CD4-positive, alpha-beta T cell treated with Interleukin-17A for 1 hour (primary cell): ENCODE measurements around the gene HARS1.
A peak's percentile ranks its signal among the peaks of the same experiment; 100 is the strongest.
"Not testable (repeated sequence)": the region's sequence is repeated elsewhere in the genome, so short reads cannot be mapped to it uniquely, and the experiment has no call there.

Experiments used
- DNase-seq: peaks from one replicate; pipeline ENCODE4 v3.0.0-alpha.2; 2020

HARS1 gene

DNA sequence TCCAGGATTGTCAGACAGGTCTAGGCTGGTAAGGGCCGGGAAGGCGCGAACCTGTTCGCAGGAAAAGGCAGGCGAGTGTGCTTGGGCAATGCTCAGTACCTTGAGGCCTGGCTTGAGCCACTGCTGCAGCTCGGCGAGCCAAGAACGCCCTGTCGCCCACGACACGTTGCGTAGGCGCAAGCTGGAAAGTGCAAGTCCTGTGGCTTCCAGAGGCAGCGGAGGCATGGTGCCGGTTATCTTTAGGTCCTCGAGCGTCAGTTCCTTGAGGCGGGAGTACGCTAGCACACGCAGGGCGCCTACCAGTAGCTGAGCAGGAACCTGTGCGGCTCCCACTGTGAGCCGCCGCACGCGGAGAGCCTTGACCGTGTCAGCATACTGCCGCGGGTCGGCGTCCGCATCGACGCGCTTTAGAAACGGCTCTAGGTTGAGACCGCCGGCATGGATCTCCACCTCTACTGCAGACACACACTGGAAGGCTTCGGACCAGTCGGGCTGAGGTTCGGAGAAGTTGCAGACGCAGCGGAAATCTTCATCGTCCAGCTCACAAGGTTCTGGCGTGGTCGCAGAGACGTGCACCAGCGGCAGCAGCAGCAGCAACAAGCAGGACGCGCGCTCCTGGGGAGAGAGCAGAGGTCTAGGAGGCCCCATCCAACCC, 58.7 kb downstream of the HARS1 start:
- DNase-seq = peak; percentile 58

DNA sequence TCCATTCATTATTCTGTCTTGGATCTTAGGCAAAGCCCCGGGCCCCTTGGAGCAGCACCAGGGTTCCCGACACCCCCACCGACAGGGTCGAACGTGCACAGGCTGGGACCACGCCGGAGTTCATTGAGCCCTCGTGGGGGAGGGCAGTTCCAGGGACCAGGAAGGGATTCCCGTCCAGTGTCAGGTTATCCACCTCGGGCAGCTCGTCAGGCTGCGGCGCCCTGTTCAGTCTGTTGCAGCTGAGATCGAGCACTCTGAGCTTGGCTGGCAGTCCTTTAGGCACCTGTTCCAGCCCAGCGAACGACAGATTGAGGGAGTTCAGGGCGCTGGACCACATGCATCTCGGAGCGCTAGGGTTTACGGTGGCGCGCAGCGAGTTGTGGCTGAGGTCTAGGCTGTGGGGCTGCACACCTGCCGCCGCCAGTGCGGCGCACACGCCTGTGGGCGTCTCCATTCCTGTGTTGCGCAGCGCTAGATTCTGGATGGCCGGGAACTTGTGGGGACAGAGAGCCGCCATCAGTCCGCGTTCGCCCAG, 59.3 kb downstream of the HARS1 start:
- peak; percentile 31 for DNase-seq

DNA sequence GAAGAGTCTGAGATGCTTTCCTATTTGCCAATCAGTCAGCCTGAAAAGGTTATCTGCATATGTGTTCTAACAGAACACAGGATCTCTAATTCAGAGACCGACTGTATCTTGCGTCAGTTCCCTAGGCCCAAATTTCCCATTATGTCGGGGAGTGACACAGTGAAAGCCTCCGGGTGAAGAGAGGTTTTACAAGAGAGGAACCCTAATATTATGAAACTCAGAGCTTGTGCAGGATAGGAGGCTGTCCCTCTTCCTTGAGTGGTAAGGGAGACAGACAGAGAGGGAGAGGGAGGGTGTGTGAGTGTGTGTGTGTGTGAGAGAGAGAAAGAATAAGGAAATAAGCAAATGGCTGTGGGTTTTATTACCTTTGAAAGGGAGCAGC, 60.1 kb downstream of the HARS1 start:
- no peak for DNase-seq

DNA sequence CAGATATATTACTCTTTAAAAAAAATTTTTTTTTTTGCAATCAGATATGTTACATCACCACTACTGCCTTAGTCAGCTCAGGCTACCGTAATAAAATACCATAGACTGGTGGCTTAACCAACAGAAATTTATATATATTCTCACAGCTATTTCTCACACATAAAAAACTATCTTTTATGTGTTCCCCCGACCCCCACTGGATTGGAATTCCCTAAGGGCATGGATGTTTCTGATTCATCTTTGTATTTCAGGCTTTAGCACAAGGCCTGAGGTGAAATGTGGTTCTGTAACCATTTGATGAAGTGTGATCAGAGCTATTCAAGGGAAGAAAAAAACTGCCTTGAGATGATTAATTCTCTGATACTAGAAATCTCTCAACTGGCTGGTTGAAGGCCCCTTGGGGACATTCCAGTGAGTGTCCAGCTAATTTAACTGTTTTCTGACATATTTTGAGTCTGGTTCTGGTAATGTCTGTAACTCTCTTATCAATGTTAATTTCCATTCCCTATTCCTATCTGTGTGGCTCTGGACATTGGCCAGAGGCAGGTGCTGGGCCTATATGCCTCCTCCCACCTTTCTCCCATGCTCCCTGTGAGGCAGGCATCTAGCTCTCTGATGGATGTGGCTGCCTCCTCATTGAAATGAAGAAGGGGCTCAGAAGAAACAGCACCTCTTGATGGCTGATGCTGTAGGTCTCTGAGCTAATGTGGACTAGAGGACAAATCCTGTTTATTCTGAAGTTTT, 60.7 kb downstream of the HARS1 start:
- no peak for DNase-seq

DNA sequence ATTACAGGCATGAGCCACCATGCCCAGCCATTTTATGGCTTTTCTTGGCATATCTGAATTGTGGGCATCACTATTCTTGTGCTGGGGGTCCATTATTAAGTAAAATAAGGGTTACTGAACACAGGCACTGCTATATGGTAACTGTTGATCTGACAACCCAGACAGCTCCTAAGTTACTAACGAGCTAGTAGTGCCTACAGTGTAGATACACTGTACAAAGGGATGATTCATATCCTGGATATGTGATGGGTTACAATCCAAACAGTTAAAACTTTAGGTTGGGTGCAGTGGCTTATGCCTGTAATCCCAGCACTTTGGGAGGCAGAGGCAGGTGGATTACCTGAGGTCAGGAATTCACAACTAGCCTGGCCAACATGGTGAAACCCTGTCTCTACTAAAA, 62.5 kb downstream of the HARS1 start:
- no peak for DNase-seq

DNA sequence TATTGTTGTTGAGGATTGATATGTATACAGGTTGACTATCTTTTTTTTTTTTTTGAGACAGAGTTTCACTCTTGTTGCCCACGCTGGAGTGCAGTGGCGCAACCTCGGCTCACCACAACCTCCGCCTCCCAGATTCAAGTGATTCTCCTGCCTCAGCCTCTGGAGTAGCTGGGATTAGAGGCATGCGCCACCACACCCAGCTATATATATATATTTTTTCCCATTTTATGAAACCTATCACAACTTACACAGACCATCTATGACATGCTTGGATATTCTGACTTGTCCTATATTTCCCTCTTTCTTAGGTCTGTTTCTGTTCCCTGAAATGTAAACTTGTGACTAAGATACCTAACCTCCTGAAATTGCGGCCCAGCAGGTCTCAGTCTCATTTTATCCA, 63.2 kb downstream of the HARS1 start:
- no peak for DNase-seq

DNA sequence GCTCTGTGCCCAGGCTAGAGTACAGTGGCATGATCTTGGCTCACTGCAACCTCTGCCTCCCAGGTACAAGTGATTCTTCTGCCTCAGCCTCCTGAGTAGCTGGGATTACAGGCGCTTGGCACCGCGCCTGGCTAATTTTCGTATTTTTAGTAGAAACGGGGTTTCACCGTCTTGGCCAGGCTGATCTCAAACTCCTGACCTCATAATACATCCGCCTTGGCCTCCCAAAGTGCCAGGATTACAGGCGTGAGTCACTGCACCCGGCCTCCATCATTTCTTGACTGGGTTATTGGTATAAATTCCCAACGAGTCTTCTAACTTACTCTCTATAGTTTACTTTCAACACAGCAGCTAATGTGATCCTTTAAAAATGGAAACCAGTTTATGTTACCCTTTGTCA, 66.3 kb downstream of the HARS1 start:
- not testable (repeated sequence) for DNase-seq
